ENCODE results near the gene ANKZF1. TPM values are rescaled to one million over a fixed set of nuclear protein-coding genes. Genes with fewer than 3 reads are reported as not detected.

Gene ANKZF1, protein sequence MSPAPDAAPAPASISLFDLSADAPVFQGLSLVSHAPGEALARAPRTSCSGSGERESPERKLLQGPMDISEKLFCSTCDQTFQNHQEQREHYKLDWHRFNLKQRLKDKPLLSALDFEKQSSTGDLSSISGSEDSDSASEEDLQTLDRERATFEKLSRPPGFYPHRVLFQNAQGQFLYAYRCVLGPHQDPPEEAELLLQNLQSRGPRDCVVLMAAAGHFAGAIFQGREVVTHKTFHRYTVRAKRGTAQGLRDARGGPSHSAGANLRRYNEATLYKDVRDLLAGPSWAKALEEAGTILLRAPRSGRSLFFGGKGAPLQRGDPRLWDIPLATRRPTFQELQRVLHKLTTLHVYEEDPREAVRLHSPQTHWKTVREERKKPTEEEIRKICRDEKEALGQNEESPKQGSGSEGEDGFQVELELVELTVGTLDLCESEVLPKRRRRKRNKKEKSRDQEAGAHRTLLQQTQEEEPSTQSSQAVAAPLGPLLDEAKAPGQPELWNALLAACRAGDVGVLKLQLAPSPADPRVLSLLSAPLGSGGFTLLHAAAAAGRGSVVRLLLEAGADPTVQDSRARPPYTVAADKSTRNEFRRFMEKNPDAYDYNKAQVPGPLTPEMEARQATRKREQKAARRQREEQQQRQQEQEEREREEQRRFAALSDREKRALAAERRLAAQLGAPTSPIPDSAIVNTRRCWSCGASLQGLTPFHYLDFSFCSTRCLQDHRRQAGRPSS
- total RNA-seq, result 112 and 117 TPM in 2 replicates

DNA sequence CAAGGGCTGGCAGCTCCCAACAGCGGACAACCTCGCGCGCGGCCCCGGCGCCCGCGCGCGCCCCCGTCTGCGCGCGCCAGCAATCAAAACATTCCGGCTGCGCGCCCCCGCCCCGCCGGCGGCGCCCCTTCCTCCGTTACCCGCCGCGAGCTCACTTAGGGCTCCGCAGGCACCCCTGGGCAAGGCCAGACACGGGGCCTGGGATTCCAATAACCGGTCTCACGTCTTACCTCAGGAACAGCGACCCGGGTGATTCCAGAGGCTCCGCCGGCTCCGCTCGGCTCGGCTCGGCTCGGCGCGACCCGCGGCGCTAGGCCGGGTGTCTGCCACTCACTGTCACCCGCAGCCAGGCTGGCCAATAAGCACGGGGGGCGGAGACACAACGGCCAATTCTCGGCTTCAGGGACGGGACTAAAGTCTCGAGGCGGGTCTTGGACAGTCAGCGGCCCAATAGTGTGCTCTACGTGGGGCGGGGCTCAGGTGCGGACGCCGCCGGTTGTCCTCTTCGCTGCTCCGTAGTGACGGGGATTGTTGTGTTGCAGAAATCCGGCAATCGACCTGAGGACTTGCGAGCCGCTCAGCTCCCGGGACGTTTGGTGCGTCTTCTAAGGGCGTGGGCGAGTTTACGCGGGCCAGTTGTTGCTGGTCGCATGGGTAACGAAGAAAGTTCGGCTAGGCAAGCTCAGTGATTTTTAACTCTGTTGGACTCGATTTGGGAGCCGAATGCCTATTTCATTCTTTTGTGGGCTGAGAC lies at the start of gene ANKZF1, which contains the start of gene ATG9A:
Gene ANKZF1 (plus strand): TSS at position 502 of the 754 bp plus-strand sequence. CDS start 452 bp downstream, outside the sequence.
Gene ATG9A (minus strand): TSS at position 332 of the 754 bp plus-strand sequence. CDS start 1,612 bp downstream, outside the sequence.
- Mint-ChIP-seq H3K27ac (peak within 1 kb of the TSS; percentile 99), H3K9me3 (no peaks in the 10 kb centered on the region), H3K4me1 (ENCODE audit: low read depth) (peaks cover 47% of the 10 kb centered on the region), H3K4me3 (peak within 1 kb of the TSS; percentile 97), H3K27me3 (ENCODE audit: insufficient read depth) (no peaks in the 10 kb centered on the region), H3K36me3 (ENCODE audit: low read depth) (peaks cover 42% of the 10 kb centered on the region)
- DNase-seq (ENCODE audit: low spot score), result peak; percentile 98
- intact Hi-C loops (cut with micrococcal nuclease), result loop anchor here (1.0 to 2.0 kb wide), 11 partner anchors 11 to 571 kb away; partner anchors contain the start of genes ABCB6, BCS1L, DNAJB2 and GLB1L

DNA sequence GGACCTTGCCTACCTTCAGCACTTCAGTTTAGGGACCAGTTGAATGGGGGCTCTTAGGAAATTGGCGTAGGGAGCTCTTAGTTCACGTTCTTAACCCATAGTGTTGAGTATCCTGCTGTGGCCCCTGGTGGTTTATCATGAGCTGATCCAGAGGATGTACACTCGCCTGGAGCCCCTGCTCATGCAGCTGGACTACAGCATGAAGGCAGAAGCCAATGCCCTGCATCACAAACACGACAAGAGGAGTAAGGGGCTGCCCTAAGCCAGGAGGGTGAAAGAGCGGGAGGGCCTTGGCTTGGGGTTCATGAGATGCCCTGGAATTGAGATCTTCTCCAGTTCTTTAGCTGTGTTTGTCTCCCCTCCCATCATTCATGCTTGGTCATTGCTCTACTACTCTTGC lies 48.6 kb upstream of the ANKZF1 start:
- peak overlapping the region; percentile 74 for H3K4me3 Mint-ChIP-seq
- H3K4me1 Mint-ChIP-seq (ENCODE audit: low read depth), result peaks cover 60% of the 10 kb centered on the region
- H3K9me3 Mint-ChIP-seq, result no peaks in the 10 kb centered on the region
- intact Hi-C loops (cut with micrococcal nuclease), result no loop called here
- peak overlapping the region; percentile 7 for H3K27ac Mint-ChIP-seq
- H3K36me3 Mint-ChIP-seq (ENCODE audit: low read depth), result peaks cover 37% of the 10 kb centered on the region
- no peak for DNase-seq (ENCODE audit: low spot score)
- H3K27me3 Mint-ChIP-seq (ENCODE audit: insufficient read depth), result no peaks in the 10 kb centered on the region

DNA sequence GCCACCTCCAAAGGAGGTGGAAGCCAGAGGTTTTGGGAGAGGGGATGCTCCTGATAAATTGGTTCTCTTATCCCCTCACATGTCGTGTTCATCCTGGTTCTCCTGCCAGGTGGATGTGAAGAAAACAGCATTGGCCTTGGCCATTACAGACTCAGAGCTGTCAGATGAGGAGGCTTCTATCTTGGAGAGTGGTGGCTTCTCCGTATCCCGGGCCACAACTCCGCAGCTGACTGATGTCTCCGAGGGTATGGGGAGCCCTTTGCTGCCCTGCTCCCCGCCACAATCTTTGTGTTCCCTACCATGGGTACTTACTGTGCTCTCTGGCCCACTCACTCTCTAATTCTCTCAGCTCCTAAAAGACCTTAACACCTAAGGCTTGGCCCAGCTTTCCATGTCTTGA lies 48.1 kb upstream of the ANKZF1 start:
- no peaks in the 10 kb centered on the region for H3K9me3 Mint-ChIP-seq
- no peak for DNase-seq (ENCODE audit: low spot score)
- peaks cover 58% of the 10 kb centered on the region for H3K4me1 Mint-ChIP-seq (ENCODE audit: low read depth)
- intact Hi-C loops (cut with micrococcal nuclease), result no loop called here
- peaks cover 37% of the 10 kb centered on the region for H3K36me3 Mint-ChIP-seq (ENCODE audit: low read depth)
- H3K27me3 Mint-ChIP-seq (ENCODE audit: insufficient read depth), result no peaks in the 10 kb centered on the region
- peak overlapping the region; percentile 37 for H3K4me3 Mint-ChIP-seq
- peak overlapping the region; percentile 64 for H3K27ac Mint-ChIP-seq

DNA sequence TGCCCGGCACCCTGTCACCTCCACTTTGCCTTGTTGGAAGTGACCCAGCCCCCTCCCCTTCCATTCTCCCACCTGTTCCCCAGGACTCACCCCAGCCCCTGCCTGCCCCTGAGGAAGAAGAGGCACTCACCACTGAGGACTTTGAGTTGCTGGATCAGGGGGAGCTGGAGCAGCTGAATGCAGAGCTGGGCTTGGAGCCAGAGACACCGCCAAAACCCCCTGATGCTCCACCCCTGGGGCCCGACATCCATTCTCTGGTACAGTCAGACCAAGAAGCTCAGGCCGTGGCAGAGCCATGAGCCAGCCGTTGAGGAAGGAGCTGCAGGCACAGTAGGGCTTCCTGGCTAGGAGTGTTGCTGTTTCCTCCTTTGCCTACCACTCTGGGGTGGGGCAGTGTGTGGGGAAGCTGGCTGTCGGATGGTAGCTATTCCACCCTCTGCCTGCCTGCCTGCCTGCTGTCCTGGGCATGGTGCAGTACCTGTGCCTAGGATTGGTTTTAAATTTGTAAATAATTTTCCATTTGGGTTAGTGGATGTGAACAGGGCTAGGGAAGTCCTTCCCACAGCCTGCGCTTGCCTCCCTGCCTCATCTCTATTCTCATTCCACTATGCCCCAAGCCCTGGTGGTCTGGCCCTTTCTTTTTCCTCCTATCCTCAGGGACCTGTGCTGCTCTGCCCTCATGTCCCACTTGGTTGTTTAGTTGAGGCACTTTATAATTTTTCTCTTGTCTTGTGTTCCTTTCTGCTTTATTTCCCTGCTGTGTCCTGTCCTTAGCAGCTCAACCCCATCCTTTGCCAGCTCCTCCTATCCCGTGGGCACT lies 47.1 kb upstream of the ANKZF1 start:
- Mint-ChIP-seq H3K4me3 (no peak overlapping the region), H3K27me3 (ENCODE audit: insufficient read depth) (no peaks in the 10 kb centered on the region), H3K27ac (no peak overlapping the region), H3K9me3 (no peaks in the 10 kb centered on the region), H3K4me1 (ENCODE audit: low read depth) (peaks cover 60% of the 10 kb centered on the region), H3K36me3 (ENCODE audit: low read depth) (peaks cover 40% of the 10 kb centered on the region)
- intact Hi-C loops (cut with micrococcal nuclease), result no loop called here
- no peak for DNase-seq (ENCODE audit: low spot score)

DNA sequence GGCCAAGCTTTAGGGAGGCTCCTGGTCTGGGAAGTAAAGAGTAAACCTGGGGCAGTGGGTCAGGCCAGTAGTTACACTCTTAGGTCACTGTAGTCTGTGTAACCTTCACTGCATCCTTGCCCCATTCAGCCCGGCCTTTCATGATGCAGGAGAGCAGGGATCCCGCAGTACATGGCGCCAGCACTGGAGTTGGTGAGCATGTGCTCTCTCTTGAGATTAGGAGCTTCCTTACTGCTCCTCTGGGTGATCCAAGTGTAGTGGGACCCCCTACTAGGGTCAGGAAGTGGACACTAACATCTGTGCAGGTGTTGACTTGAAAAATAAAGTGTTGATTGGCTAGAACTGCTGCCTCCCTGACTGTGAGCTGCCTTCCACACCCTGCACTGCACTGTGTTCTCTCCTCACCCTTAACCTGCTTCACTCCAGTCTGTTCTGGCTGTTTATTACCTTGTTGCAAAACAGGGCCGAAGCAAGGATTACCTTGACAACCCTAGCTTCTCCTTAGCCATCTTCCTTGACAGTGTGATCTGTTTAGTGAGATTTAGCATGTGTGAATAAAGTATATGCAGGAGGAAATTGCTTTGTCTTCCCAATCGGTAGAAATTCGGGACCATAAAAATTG lies 46.3 kb upstream of the ANKZF1 start:
- Mint-ChIP-seq H3K4me1 (ENCODE audit: low read depth) (peaks cover 56% of the 10 kb centered on the region), H3K4me3 (no peak overlapping the region), H3K9me3 (no peaks in the 10 kb centered on the region), H3K27ac (no peak overlapping the region), H3K27me3 (ENCODE audit: insufficient read depth) (no peaks in the 10 kb centered on the region), H3K36me3 (ENCODE audit: low read depth) (peaks cover 40% of the 10 kb centered on the region)
- intact Hi-C loops (cut with micrococcal nuclease), result no loop called here
- DNase-seq (ENCODE audit: low spot score), result no peak

DNA sequence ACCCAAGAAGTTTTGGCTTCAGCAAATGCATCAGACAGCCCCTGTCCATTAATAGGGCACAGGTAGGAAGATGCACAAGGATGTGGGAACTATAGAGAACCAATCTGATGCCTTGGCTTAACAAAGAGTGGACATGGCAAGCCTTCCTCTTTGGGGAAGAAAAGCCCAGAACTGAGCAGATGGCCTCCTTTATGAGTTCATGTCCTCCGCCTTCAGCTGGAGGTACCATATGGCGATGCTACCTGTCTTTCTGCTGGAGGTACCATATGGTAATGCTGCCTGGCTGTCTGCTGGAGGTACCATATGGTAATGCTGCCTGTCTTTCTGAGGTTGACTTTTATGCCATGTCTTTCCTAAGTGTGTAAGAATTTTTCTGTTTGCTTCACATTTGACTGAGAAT lies 45.5 kb upstream of the ANKZF1 start:
- Mint-ChIP-seq H3K36me3 (ENCODE audit: low read depth) (peaks cover 40% of the 10 kb centered on the region), H3K27me3 (ENCODE audit: insufficient read depth) (no peaks in the 10 kb centered on the region), H3K9me3 (no peaks in the 10 kb centered on the region), H3K27ac (peak overlapping the region; percentile 34), H3K4me1 (ENCODE audit: low read depth) (peaks cover 50% of the 10 kb centered on the region), H3K4me3 (no peak overlapping the region)
- no peak for DNase-seq (ENCODE audit: low spot score)
- intact Hi-C loops (cut with micrococcal nuclease), result no loop called here

DNA sequence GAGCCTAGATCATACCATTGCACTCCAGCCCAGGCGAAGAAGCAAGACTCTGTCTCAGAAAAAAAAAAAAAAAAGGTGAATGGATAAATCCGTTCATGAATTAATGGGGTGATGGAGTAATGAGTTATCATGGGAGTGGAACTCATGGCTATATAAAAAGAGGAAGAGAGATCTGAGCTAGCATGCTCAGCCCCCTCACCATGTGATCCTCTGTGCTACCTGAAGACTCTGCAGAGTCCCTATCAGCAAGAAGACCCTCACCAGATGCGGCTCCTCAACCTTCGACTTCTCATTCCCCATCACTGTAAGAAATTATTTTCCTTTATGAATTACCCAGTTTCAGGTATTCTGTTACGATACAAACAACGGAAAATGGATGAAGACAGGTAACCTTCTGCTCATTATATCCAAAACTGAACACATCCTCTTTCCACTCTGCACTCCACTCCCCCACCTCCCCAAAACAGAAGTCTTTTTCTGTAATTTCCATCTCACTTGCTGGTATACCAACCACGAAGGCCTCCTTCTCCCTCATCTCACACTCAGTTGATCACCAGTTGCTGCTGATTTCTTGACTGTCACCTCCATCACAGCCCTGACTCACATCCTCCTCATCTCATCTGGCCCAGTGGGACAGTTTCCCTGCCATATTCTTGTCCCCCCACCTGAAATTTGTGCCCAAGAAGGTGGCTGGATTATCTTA lies 42.7 kb upstream of the ANKZF1 start:
- Mint-ChIP-seq H3K36me3 (ENCODE audit: low read depth) (peaks cover 24% of the 10 kb centered on the region), H3K4me3 (no peak overlapping the region), H3K9me3 (no peaks in the 10 kb centered on the region), H3K27ac (peak overlapping the region; percentile 56), H3K4me1 (ENCODE audit: low read depth) (peaks cover 23% of the 10 kb centered on the region), H3K27me3 (ENCODE audit: insufficient read depth) (no peaks in the 10 kb centered on the region)
- no peak for DNase-seq (ENCODE audit: low spot score)
- intact Hi-C loops (cut with micrococcal nuclease), result no loop called here

DNA sequence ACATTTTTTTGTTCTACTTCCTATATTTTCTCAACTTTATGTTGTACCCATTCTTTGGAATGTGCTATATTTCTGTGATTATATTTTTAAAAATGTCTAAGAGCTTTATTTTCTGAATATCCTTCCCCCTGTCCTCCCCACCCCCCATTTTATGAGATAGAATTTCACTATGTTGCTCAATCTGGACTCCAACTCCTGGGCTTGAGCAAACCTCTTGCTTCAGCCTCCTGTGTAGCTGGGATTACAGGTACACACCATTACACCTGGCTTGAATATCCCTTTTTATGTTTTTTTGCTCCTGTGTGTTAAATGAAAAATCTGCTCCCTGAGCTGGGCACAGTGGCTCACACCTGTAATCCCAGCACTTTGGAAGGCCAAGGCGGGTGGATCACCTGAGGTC lies 32.2 kb upstream of the ANKZF1 start:
- Mint-ChIP-seq H3K27ac (no peak overlapping the region), H3K4me3 (no peak overlapping the region), H3K36me3 (ENCODE audit: low read depth) (no peaks in the 10 kb centered on the region), H3K4me1 (ENCODE audit: low read depth) (no peaks in the 10 kb centered on the region), H3K27me3 (ENCODE audit: insufficient read depth) (no peaks in the 10 kb centered on the region), H3K9me3 (no peaks in the 10 kb centered on the region)
- DNase-seq (ENCODE audit: low spot score), result no peak
- intact Hi-C loops (cut with micrococcal nuclease), result no loop called here

DNA sequence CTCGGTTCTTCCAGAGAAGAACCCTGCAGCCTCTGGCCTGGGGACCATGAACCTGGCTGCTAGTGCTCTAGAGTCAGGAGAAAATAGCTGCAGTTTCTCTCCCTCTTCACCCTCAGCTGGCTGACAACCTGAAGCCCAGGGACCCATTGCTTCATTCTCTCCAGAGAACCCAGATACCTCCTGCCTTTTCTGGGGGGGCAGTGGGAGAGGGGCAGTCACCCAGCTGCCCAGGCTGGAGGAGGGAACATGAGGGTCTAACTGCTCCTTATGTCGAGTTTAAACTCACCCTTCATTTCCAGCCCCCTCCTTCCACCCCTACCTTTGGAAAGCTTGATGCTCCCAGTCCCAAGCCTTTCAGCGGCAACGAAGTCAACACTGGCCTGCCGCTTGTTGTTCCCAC lies 30.6 kb upstream of the ANKZF1 start:
- H3K27ac Mint-ChIP-seq, result no peak overlapping the region
- no peaks in the 10 kb centered on the region for H3K9me3 Mint-ChIP-seq
- intact Hi-C loops (cut with micrococcal nuclease), result no loop called here
- H3K4me3 Mint-ChIP-seq, result no peak overlapping the region
- DNase-seq (ENCODE audit: low spot score), result no peak
- no peaks in the 10 kb centered on the region for H3K27me3 Mint-ChIP-seq (ENCODE audit: insufficient read depth)
- H3K36me3 Mint-ChIP-seq (ENCODE audit: low read depth), result no peaks in the 10 kb centered on the region
- no peaks in the 10 kb centered on the region for H3K4me1 Mint-ChIP-seq (ENCODE audit: low read depth)

DNA sequence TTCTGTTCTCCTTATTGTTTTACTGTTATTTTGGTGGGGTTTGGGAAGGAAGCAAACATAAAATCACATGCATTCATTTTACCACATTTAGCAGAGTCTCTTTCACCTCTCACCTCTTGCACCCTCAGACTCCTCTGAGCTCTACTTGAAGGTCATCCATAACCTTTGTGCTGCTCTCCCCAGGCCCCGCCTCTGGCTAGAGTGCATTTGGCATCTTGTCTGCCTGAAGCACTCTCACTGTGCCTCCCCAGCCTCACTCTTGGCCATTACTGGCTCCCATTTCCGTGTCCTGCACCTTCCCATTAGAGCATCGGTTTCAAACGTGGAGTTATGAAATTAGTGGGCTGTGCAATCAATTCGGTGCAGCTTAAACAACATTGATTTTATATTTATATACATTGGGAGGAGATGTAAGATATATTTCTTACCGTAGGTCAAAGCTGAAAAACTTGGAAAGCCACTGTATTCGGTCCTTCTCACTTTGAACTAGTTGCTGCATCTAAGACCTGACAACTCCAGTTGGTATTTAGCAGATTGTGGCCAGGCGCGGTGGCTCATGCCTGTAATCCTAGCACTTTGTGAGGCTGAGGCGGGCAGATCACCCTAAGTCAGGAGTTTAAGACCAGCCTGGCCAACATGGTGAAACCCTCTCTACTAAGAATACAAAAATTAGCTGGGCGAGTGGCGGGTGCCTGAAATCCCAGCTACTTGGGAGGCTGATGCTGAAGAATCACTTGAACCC lies 30.0 kb upstream of the ANKZF1 start:
- no peaks in the 10 kb centered on the region for H3K4me1 Mint-ChIP-seq (ENCODE audit: low read depth)
- H3K36me3 Mint-ChIP-seq (ENCODE audit: low read depth), result no peaks in the 10 kb centered on the region
- H3K27me3 Mint-ChIP-seq (ENCODE audit: insufficient read depth), result no peaks in the 10 kb centered on the region
- no peak overlapping the region for H3K27ac Mint-ChIP-seq
- intact Hi-C loops (cut with micrococcal nuclease), result no loop called here
- no peak overlapping the region for H3K4me3 Mint-ChIP-seq
- peaks cover 3% of the 10 kb centered on the region for H3K9me3 Mint-ChIP-seq
- no peak for DNase-seq (ENCODE audit: low spot score)
